Upper lobe of left lung (tissue), 4 donors: Measurements from ENCODE around the gene EFNA2.

Source experiments
- POLR2A ChIP-seq, 4 donors: fragments of 450-650 bp; IDR thresholded peaks; one replicate each; pipeline ENCODE4 v1.5.1; 2016 to 2017; ENCODE audit warnings: antibody characterized with exemption in 4 of 4, mild to moderate bottlenecking in 2 of 4
- TF ChIP-seq, protein P1 (sequence below), 6 experiments: fragments of 450-650 bp in 4 of 6; fragments of 200-600 bp in 2 of 6; sonication (generic) in 2 of 6; IDR thresholded peaks; one replicate each; pipeline ENCODE4 v1.5.1; 2016 to 2019; ENCODE audit warnings: antibody characterized with exemption in 6 of 6

DNA sequence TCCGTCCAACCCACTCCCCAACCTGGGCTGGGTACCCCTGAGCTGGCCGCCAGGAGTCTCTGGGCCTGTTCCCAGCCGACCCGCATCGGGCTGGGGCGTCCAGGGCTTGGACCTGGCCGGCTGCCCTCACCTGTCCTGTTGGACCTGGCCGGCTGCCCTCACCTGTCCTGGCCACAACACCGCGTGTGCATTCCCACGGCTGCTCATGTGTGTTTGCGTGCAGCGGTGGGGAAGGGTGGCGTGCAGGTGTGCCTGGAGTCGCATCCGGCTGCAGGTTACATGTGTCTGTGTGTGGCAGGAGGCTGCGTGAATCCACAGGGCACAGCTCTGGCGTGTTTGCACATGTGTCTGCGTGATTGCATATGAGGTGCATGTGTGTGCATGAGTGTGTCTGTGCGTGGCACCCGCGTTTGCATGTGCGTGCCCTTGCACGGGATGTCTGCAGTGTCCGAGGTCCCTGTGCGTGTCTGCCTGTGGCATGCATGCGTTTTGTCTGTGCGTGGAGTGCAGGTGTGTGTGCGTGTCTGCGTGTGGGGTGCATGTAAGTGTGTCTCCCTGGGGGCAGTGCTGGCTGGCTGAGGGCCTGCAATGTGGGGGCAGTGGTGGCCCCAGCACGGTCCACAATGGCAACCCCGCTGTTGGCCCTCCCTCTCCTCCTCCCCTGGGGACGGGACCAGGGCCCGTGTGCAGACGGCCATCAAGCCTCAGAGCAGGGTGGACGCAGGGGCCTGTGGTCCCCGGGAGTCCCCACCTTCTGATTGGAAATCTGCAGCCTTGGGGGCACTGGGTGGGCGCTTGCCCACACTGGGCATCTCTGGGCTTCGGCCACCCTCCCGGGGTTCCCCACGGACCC is 3.4 kb downstream of the EFNA2 start:
- TF ChIP-seq, protein P1, sequence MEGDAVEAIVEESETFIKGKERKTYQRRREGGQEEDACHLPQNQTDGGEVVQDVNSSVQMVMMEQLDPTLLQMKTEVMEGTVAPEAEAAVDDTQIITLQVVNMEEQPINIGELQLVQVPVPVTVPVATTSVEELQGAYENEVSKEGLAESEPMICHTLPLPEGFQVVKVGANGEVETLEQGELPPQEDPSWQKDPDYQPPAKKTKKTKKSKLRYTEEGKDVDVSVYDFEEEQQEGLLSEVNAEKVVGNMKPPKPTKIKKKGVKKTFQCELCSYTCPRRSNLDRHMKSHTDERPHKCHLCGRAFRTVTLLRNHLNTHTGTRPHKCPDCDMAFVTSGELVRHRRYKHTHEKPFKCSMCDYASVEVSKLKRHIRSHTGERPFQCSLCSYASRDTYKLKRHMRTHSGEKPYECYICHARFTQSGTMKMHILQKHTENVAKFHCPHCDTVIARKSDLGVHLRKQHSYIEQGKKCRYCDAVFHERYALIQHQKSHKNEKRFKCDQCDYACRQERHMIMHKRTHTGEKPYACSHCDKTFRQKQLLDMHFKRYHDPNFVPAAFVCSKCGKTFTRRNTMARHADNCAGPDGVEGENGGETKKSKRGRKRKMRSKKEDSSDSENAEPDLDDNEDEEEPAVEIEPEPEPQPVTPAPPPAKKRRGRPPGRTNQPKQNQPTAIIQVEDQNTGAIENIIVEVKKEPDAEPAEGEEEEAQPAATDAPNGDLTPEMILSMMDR (IDR thresholded peaks at IDR 0.05) = no peak
- no peak for TF ChIP-seq POLR2A (IDR thresholded peaks at IDR 0.05)
